PC-9 (cell line): ENCODE measurements around the gene ALKBH6. TPM values are rescaled to one million over a fixed set of nuclear protein-coding genes. Genes with fewer than 3 reads are reported as not detected.

ENCODE experiments used
- BruUV-seq: library from RNA; stranded (reverse); fragments of 400-500 nt; replicated peaks from 2 replicates; lab custom pipeline; 2021; lab: Mats Ljungman, UMichigan
- CTCF ChIA-PET: fragments of 300-600 bp; sonication (Branson Sonifier 250); formaldehyde crosslinking; loops from one replicate; lab custom pipeline; 2022; ENCODE audit warnings: antibody characterized with exemption; lab: Charles Lee
- POLR2A ChIA-PET: fragments of 300-600 bp; sonication (Branson Sonifier 250); formaldehyde crosslinking; loops from one replicate; lab custom pipeline; 2022; ENCODE audit warnings: antibody characterized with exemption; ENCODE audit not compliant: unreplicated experiment; lab: Charles Lee
- DNase-seq, 2 experiments: peaks; one replicate each; pipeline versions ENCODE4 v3.0.0 to v3.0.0-alpha.2; 2015 to 2022; ENCODE audit warnings: mixed read lengths in 1 of 2
- H2AFZ ChIP-seq: fragments of 200-600 bp; sonication (generic); 2 replicates; pipeline ENCODE4 v1.8.1; 2017; ENCODE audit warnings: antibody characterized with exemption
- H3F3A ChIP-seq: fragments of 200-600 bp; sonication (generic); 2 replicates; pipeline ENCODE4 v1.8.1; 2017; ENCODE audit warnings: antibody characterized with exemption, mild to moderate bottlenecking, low read depth; ENCODE audit not compliant: insufficient read depth
- H3K27ac ChIP-seq: fragments of 200-600 bp; sonication (generic); 2 replicates; pipeline ENCODE4 v1.6.1; 2016; ENCODE audit warnings: mixed run types
- H3K27me3 ChIP-seq: fragments of 200-600 bp; sonication (generic); 2 replicates; pipeline ENCODE4 v1.6.1; 2016; ENCODE audit warnings: low read depth, mixed run types; ENCODE audit not compliant: insufficient read depth
- H3K36me3 ChIP-seq: fragments of 200-600 bp; sonication (generic); 2 replicates; pipeline ENCODE4 v1.6.1; 2016; ENCODE audit warnings: low read depth, mixed run types
- H3K4me1 ChIP-seq: fragments of 200-600 bp; sonication (generic); replicated peaks from 2 replicates; pipeline ENCODE4 v1.6.1; 2016; ENCODE audit warnings: mixed run types; ENCODE audit not compliant: insufficient read depth
- H3K4me2 ChIP-seq: fragments of 200-600 bp; sonication (generic); 2 replicates; pipeline ENCODE4 v1.6.1; 2017; ENCODE audit warnings: mixed run types
- H3K4me3 ChIP-seq: fragments of 200-600 bp; sonication (generic); 2 replicates; pipeline ENCODE4 v1.6.1; 2016; ENCODE audit warnings: mixed run types
- H3K79me2 ChIP-seq: fragments of 200-600 bp; sonication (generic); 2 replicates; pipeline ENCODE4 v1.6.1; 2017; ENCODE audit warnings: low read depth, mixed run types
- H3K9me2 ChIP-seq: fragments of 200-600 bp; sonication (generic); 2 replicates; pipeline ENCODE4 v1.8.1; 2017; ENCODE audit warnings: mild to moderate bottlenecking; ENCODE audit not compliant: insufficient read depth
- H3K9me3 ChIP-seq: fragments of 200-600 bp; sonication (generic); 2 replicates; pipeline ENCODE4 v1.8.1; 2016; ENCODE audit warnings: low read depth; ENCODE audit not compliant: insufficient read depth
- H4K20me1 ChIP-seq: fragments of 200-600 bp; sonication (generic); 2 replicates; pipeline ENCODE4 v1.8.1; 2017; ENCODE audit not compliant: insufficient read depth
- CTCF ChIP-seq: fragments of 200-600 bp; sonication (generic); conservative IDR thresholded peaks from 2 replicates; pipeline ENCODE4 v1.6.1; 2017; ENCODE audit warnings: mixed run types, antibody characterized with exemption, mild to moderate bottlenecking, moderate library complexity
- EZH2 ChIP-seq: fragments of 200-600 bp; sonication (generic); IDR thresholded peaks from 2 replicates; pipeline ENCODE4 v1.8.0; 2017; ENCODE audit warnings: antibody characterized with exemption, low read depth
- intact Hi-C: fragments of 100-400 bp; cut with micrococcal nuclease; formaldehyde crosslinking; loops from one replicate; pipeline ENCODE4 v1.10.0; 2022; ENCODE audit not compliant: unreplicated experiment
- total RNA-seq: library from RNA; stranded (reverse); gene quantifications from 2 replicates; pipeline ENCODE4 v1.2.3, GENCODE V29; 2021

Gene ALKBH6
- total RNA-seq, 1 experiment from 2014 or later, result 55.1 TPM

GRCh38 chr19:35993923-35994598 is 20.0 kb downstream of the ALKBH6 start:
- peaks cover 11% of the 10 kb centered on the region; the same call in 1 of the 2 replicates for H4K20me1 ChIP-seq
- POLR2A ChIA-PET, result interaction anchor here (0.6 kb wide), 1 partner anchor 11 kb away, joined by 4 read pairs; no protein-coding TSS in a partner anchor
- H3K4me1 ChIP-seq, result peaks cover 8% of the 10 kb centered on the region; the same call in 1 of the 2 replicates
- peak overlapping the region; percentile 92 for H3K4me2 ChIP-seq
- TF ChIP-seq EZH2 (no peak), CTCF (no peak)
- no peak for DNase-seq
- no peak overlapping the region for H3K4me3 ChIP-seq
- no peaks in the 10 kb centered on the region for H3F3A ChIP-seq
- H3K27ac ChIP-seq, result no peak overlapping the region
- H3K27me3 ChIP-seq, result peaks cover under 1% of the 10 kb centered on the region
- no peaks in the 10 kb centered on the region; the same call in 1 of the 2 replicates for H3K9me3 ChIP-seq
- intact Hi-C loops, result loop anchor here (10.0 kb wide), 1 partner anchor 249 kb away; the partner anchor contains the start of genes IGFLR1, LIN37, PSENEN and U2AF1L4
- no peak overlapping the region for H2AFZ ChIP-seq
- H3K36me3 ChIP-seq, result no peaks in the 10 kb centered on the region
- H3K9me2 ChIP-seq, result no peaks in the 10 kb centered on the region
- CTCF ChIA-PET, result no interaction called here
- peaks cover 21% of the 10 kb centered on the region for H3K79me2 ChIP-seq
- TSS peak; percentile 56 for BruUV-seq

GRCh38 chr19:35992907-35993765 is 20.9 kb downstream of the ALKBH6 start:
- no peak for DNase-seq

More at GRCh38 chr19:35992907-35993765, 20.9 kb downstream of the ALKBH6 start:
- H3K4me3 ChIP-seq, result no peak overlapping the region
- H3K4me1 ChIP-seq, result peaks cover 8% of the 10 kb centered on the region; the same call in 1 of the 2 replicates
- no peak overlapping the region for H3K4me2 ChIP-seq
- no peaks in the 10 kb centered on the region for H3K9me2 ChIP-seq
- peaks cover 9% of the 10 kb centered on the region for H3K27me3 ChIP-seq
- H3K79me2 ChIP-seq, result peaks cover 21% of the 10 kb centered on the region
- H2AFZ ChIP-seq, result no peak overlapping the region
- H3K36me3 ChIP-seq, result no peaks in the 10 kb centered on the region
- H3K27ac ChIP-seq, result no peak overlapping the region
- H4K20me1 ChIP-seq, result peaks cover 11% of the 10 kb centered on the region; the same call in 1 of the 2 replicates
- no peak for TF ChIP-seq CTCF
- TF ChIP-seq EZH2, result no peak
- CTCF ChIA-PET, result no interaction called here
- BruUV-seq, result no TSS peak
- intact Hi-C loops, result loop anchor here (10.0 kb wide), 1 partner anchor 248 kb away; the partner anchor contains the start of genes IGFLR1, LIN37, PSENEN and U2AF1L4
- H3K9me3 ChIP-seq, result no peaks in the 10 kb centered on the region; the same call in 1 of the 2 replicates
- no peaks in the 10 kb centered on the region for H3F3A ChIP-seq
- POLR2A ChIA-PET, result interaction anchor here (0.7 kb wide), 1 partner anchor 135 kb away, joined by 5 read pairs; no protein-coding TSS in a partner anchor
